GM12873 (cell line): ENCODE results near the gene ANP32A.

Experiments
- TF ChIP-seq, protein P1 (sequence below): IDR thresholded peaks from 2 replicates; pipeline ENCODE4 v1.5.1; 2012; ENCODE audit warnings: low read depth, mild to moderate bottlenecking, moderate library complexity, low read length, control low read depth; ENCODE audit not compliant: insufficient read depth; ENCODE audit errors: missing control alignments

ANP32A gene

DNA sequence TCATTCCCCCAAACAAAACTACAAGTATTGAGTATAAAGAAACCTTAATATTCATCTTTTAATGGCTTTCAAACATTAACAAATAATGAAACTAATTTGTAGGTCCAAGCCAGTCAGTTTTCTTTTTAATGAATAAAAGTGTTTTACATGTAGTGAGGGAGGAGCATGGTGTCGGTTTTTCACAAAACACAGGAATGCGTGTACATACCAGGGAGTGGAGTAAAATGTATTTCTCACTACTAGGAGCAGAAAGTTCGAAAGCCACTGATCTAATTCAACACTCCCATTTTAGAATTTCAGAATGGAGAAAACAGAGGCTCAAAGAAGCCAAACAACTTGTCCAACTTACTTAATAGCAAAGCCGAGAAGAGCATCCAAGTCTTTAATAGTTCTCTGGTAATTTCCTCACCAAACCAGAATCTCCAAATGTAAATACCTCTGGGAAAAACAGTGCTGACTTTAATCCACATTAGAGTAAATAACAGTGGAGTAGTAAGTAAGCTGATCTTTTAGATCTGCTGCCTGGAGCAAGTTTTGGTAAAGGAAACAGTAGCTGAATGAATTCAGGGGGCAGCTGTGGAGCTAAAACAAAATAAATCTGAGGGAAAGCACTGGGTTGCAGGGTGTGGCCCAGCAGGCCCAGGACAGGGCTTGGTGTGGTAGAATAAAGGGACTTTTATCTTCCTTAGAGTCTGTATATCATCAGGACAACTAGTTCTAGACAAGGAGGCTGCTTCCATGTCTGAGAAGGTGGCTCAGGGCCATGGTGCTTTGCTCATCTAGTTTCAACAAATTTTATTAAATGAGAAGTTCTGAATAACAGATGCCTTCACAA, 7.9 kb downstream of the ANP32A start:
- TF ChIP-seq, protein P1, sequence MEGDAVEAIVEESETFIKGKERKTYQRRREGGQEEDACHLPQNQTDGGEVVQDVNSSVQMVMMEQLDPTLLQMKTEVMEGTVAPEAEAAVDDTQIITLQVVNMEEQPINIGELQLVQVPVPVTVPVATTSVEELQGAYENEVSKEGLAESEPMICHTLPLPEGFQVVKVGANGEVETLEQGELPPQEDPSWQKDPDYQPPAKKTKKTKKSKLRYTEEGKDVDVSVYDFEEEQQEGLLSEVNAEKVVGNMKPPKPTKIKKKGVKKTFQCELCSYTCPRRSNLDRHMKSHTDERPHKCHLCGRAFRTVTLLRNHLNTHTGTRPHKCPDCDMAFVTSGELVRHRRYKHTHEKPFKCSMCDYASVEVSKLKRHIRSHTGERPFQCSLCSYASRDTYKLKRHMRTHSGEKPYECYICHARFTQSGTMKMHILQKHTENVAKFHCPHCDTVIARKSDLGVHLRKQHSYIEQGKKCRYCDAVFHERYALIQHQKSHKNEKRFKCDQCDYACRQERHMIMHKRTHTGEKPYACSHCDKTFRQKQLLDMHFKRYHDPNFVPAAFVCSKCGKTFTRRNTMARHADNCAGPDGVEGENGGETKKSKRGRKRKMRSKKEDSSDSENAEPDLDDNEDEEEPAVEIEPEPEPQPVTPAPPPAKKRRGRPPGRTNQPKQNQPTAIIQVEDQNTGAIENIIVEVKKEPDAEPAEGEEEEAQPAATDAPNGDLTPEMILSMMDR = no peak

DNA sequence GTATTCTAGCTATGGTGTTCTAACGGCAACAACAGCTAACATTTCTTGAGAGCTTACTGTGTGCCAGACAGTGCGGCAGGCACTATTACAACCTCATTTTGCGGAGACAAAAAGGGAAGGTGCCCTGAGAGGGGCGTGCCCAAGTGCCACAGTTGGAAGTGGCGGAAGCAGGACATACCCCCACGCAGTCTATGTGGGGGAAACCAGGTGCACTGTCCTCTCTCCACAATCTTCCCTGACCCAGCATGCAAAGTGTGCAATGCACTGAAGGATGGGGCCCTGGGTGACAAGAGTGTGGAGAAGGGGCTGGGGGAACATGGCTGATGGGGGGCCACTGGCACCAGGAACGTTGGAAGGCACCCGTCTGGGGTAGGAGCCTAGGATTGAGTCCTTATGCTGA, 8.6 kb downstream of the ANP32A start:
- TF ChIP-seq, protein P1 = no peak

- TF ChIP-seq, protein P1 = no peak
Observed at GRCh38 chr15:68809517-68809916, 11.2 kb downstream of the ANP32A start.

DNA sequence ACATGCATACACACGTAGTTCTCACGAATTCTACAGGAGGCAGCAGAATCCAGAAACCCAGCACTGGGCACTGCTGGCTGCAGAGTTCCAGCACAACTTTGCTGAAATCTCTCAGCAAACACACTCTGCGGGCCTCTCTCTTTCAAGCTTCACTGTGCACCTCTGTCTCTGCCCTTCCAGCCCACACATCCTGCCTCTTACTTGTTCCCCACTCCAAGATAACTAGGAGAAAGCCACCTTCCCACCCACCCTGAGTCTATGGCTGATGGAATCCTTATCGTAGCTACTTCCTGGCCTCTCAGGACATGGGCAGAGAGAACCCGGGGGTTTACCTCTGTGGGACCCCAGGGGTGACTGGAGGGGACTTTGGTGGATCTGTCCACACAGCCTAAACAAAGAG, 11.9 kb downstream of the ANP32A start:
- TF ChIP-seq, protein P1 = no peak

GRCh38 chr15:68808091-68808490, 12.6 kb downstream of the ANP32A start:
- TF ChIP-seq, protein P1 = no peak

DNA sequence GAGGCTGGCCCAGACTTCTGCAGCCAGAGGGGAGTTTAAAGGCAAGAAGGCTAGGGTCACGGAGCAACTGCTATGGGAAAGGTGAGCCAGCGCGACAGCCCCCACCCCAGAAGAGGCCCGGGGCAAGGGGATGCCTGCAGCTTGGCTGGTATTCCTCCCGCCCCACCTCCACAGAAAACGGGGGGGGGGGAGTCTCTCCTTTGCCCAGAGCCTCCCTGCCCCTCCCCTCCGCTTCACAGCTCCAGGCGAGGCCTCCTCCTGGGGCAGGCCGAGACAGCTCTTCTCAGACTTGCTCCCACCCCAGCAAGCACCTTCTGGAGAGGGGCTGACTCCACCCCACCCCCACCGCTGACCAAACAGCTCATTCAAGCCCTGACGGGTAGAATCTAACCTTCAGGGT, 13.4 kb downstream of the ANP32A start:
- TF ChIP-seq, protein P1 = no peak

DNA sequence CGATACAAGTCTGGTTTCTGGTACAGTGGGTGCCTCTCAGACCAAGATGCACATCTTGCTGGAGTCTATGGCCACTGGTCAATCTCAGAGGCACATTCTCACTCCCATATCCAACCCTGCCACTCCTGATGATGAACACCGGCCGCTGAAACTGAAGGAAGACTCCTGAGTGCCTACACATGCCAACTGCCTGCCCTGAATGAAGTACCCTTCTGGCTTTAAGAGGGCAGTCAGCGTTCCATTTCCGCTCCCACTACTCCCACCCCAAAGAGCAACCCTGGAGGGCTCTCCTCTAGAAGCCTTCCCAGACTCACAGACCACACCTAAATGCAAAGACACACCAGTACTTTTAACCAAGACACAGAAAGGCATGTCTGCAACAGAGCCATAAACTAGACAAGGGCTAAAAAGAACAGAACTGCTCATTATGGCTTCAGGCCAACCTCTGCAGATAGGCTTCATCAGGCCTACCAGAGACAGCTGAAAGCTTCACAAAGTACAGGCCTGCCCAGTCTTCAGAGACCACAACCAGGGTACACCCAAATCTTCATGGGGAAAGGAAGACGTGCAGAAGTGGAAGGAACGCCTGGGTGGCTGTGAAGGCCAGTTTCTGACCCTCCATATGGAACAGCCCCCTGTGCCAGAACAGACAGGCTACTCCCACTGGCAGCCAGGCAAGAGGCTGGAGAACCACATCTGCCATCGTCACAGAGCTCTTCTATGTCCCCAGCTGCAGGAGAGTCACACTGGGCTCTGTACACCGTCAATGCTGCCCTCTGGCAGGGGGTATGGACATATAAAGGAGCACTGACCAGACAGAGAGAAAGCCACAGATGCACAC, 14.3 kb downstream of the ANP32A start:
- TF ChIP-seq, protein P1 = no peak
